GM11168 (cell line): ENCODE results near the gene TTI1.
"Not testable (repeated sequence)": the region's sequence is repeated elsewhere in the genome, so short reads cannot be mapped to it uniquely, and the experiment has no call there.

Source experiments
- in situ Hi-C: fragments of 300-500 bp; cut with MboI; formaldehyde crosslinking; loops from one replicate; pipeline ENCODE4 v1.12.0; 2022; ENCODE audit warnings: low sequenced_read_pairs; ENCODE audit not compliant: unreplicated experiment

The TTI1 gene

GRCh38 chr20:37977338-37977737, 55.9 kb downstream of the TTI1 start:
- in situ Hi-C loops, result no loop called here

DNA sequence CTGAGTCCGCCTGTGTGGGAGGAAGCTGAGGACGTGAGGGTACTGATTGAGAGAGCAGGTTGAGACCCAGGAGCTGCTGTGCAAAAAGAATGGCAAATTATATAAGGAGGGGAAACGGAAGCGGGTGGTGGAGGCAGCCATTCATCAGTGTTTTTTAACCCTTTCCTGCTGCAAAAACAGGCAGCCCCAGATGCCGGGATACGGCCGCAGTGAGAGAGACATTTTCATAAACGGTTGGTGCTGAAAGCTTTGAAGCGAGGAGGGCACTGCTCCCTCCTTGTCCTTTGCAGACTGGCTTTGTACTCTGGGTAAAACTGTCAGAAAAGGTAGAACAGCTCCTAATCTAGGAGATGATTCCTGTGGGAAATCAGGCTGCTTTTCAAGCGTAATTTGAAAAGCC, 56.4 kb downstream of the TTI1 start:
- in situ Hi-C loops, result no loop called here

DNA sequence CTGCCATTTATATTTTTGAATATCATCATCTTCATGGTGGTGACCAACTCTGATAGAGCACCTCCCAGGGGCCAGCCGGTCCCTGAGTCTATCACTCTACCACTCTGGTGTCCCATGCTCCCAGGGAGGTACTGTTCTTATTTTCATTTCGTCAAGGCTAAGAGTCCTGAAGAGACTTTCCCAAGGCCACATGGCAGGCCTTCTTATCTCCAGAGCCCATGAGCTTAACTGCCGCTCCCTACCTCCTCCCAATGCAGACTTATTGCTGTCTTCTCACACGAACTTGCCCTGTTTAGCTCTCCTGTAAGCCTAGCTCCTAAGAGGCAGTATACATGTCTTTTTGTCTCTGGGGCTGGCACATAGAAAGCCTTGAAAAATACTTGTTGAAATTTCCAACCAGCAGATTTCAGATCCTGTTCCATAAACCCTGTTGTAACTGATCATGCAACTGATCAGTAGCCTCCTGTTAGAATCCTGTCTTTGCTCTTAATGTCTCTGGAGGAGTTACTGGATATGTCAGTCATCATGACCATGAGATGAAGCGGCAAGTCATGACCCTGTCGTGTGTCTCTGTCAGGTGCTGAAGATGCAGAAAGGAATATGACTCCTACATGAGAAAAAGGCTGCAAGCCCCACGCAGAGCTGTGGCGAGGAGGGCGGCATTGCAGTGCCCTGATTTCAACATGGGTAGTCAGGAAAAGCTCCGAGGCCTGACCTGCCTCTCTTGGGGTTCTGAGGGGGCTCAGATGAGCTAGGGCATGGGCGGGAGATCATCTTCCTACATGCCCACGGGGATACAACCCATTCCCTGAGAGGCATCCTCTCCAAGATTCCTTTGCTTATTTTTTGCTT, 60.0 kb downstream of the TTI1 start:
- in situ Hi-C loops, result no loop called here

DNA sequence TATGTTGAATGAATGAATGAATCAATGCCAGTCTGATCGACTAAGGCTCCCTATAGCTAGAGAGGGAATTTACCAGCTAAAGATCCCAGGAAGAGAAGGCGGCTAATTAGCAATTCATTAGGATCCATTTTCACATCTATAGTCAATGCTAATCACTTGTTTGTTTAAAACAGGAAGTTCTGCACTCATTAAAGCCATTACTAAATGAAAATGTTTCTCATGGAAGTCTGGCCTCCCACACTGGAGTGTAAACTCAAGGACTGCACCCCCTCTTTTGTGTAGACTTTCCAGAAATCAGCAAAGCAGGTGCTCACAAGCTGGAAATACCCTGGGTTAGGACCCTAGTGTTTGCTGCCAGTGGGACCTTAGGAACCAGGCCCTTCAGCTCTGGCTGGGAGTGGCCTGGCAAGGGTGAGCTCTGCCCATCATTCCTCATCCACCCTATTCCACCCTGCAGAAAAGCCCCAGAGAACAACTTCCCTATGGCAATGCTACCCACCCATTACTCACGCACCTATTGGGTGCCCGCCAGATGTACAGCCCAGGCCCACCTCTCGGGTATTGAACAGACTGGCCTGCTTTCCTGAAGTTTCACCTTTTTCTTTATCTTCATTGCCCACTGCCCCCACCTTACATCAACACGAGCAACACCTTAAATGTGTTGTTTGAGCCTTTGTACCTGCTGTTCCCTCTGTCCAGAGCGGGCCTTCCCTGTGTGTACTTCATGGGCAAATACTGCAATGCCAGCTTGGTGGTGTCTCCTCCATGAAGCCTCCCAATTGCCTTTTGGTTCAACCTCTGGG, 60.8 kb downstream of the TTI1 start:
- in situ Hi-C loops, result no loop called here

GRCh38 chr20:37971561-37972127, 61.6 kb downstream of the TTI1 start:
- in situ Hi-C loops, result no loop called here

GRCh38 chr20:37970856-37971245, 62.4 kb downstream of the TTI1 start:
- in situ Hi-C loops, result no loop called here

DNA sequence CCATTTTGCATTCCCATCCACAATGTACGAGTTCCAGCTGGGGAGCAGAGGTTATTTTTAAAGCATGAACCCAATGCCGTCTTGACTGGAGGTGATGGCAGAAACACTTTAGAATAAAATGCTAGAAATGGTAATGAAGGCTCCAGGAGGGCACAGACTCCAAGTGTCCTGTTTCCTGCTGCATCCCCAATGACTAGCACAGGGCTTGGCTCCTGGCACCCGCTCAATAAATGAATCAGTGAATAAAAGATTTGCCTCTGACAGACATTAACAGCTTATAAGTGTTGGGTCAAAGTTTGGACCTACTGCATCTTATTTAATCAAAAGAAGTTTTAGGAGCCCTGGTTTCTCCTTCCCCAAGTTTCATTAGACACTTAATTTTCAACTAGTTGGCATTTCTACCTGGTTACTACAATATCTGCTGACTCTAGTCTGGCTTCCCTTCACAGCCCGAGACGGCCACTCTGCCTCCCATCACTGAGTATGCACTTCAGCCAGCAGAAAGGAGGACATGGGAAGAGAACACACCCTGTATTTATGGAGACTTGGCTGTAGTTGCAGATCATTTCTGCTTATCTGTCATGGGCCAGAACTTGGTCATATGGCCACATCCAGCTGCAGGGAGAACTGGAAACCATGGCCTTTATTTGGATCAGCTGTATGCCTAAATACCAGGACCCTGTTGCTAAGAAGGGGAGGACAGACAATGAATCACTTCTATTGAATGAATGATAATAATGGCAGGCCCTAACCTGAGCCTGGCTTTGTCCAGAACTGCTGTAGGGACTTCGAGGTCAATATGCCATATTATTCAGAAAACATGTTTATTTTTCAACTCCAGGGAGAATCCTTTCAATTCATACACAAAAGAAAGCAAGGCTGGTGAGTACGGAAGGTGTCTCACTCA, 63.1 kb downstream of the TTI1 start:
- in situ Hi-C loops, result no loop called here

GRCh38 chr20:37968841-37969401, 64.3 kb downstream of the TTI1 start:
- in situ Hi-C loops, result no loop called here

- in situ Hi-C loops, result not testable (repeated sequence)
Measured at GRCh38 chr20:37963483-37963882, 69.8 kb downstream of the TTI1 start.

DNA sequence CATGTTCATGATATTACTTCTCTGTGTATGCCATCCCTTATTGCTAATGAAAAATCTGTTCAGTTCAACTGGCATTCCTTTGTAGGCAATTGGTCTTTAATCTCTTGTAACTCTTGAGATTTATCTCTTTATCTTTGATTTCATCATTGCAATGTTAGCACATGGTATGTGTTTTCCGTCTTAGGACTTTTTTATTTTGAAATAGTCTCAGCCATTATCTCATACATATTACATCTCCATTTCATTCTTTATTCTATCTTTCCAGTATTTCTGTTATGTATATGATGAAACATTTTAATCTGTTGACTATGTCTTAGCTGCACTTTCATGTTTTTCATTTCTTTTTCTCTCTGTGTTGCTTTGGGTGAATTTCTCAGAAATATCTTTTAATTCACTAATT, 72.2 kb downstream of the TTI1 start:
- in situ Hi-C loops, result no loop called here

- in situ Hi-C loops, result no loop called here
Measured at GRCh38 chr20:37958856-37959520, 74.3 kb downstream of the TTI1 start.

- in situ Hi-C loops, result no loop called here
Measured at GRCh38 chr20:37956107-37956585, 77.1 kb downstream of the TTI1 start.

- in situ Hi-C loops, result no loop called here
Measured at GRCh38 chr20:37955511-37955910, 77.7 kb downstream of the TTI1 start.

DNA sequence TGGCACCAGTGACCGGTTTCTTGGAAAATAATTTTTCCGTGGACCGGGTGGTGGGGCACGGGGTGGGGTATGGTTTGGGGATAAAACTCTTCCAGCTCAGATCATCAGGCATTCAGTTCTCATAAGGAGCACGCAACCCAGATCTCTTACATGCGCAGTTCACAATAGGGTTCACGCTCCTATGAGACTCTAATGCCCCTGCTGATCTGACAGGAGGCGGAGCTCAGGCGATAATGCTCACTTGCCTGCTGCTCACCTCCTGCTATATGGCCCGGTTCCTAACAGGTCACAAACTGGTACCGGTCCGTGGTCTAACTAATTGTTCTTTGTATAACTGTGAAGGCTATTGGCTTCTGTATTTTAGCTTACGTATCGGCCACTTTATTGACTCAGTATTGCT, 78.6 kb downstream of the TTI1 start:
- in situ Hi-C loops, result no loop called here

GRCh38 chr20:37954190-37954589, 79.1 kb downstream of the TTI1 start:
- in situ Hi-C loops, result no loop called here

DNA sequence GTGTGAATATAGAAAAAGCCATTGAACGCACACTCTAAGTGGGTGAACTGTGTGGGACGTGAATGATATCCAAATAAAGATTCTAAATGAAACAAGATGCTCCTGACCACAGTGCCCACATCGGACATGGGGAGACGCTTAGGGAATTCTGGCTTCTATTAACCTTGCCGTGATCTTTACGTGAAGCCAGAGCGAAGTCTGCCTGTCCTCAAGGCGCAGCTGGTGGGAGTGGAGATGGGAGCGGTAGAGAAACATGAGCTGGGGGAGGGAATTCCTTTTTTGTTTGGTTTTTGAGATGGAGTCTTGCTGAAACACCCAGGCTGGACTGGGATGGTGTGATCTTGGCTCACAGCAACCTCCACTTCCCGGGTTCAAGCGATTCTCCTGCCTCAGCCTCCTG, 84.3 kb downstream of the TTI1 start:
- in situ Hi-C loops, result no loop called here

GRCh38 chr20:37947943-37948342, 85.3 kb downstream of the TTI1 start:
- in situ Hi-C loops, result no loop called here

- in situ Hi-C loops, result no loop called here
Measured at GRCh38 chr20:37946946-37947345, 86.3 kb downstream of the TTI1 start.

GRCh38 chr20:37945091-37945547, 88.1 kb downstream of the TTI1 start:
- in situ Hi-C loops, result no loop called here
